K562 (cell line): ENCODE data around the gene RNF40.

ENCODE experiments used
- CHD1 ChIP-seq: fragments of 200-600 bp; sonication (generic); IDR thresholded peaks from one replicate; pipeline ENCODE4 v1.6.1; 2012; ENCODE audit warnings: mild to moderate bottlenecking, moderate library complexity, low read length, inconsistent platforms
- CTCFL ChIP-seq: IDR thresholded peaks from 2 replicates; pipeline ENCODE4 v1.6.1; 2011; ENCODE audit warnings: borderline replicate concordance, low read depth, mild to moderate bottlenecking, moderate library complexity, low read length; ENCODE audit not compliant: insufficient read depth, poor library complexity, severe bottlenecking
- HDAC1 ChIP-seq, 2 experiments: fragments of 450-650 bp; IDR thresholded peaks; 2 replicates each; pipeline ENCODE4 v1.6.1; 2016 to 2017; ENCODE audit warnings: inconsistent platforms in 1 of 2, mild to moderate bottlenecking in 1 of 2, moderate library complexity in 1 of 2
- HNRNPH1 ChIP-seq: fragments of 200-400 bp; formaldehyde crosslinking; optimal IDR thresholded peaks from 2 replicates; pipeline ENCODE3; 2017; ENCODE audit warnings: low read depth, mild to moderate bottlenecking, low read length, moderate library complexity
- MAX ChIP-seq: sonication (generic); formaldehyde crosslinking; IDR thresholded peaks from 2 replicates; pipeline ENCODE4 v1.9.0; 2022; ENCODE audit warnings: mild to moderate bottlenecking, missing genetic modification reagents
- NR3C1 ChIP-seq: sonication (generic); formaldehyde crosslinking; IDR thresholded peaks from 2 replicates; pipeline ENCODE4 v1.8.1; 2022; ENCODE audit warnings: missing genetic modification reagents
- POLR2A ChIP-seq: fragments of 450-650 bp; conservative IDR thresholded peaks from 2 replicates; pipeline ENCODE4 v1.6.1; 2016
- POLR2AphosphoS5 ChIP-seq: IDR thresholded peaks from 2 replicates; pipeline ENCODE4 v1.6.1; 2011; ENCODE audit warnings: mild to moderate bottlenecking, low read depth, low read length, moderate library complexity; ENCODE audit not compliant: control insufficient read depth, insufficient read depth
- RAD21 ChIP-seq, 2 experiments: fragments of 250-450 bp in 1 of 2; fragments of 450-650 bp in 1 of 2; sonication (Bioruptor Pico) in 1 of 2; formaldehyde crosslinking in 1 of 2; IDR thresholded peaks in 1 of 2; conservative IDR thresholded peaks in 1 of 2; 2 replicates each; pipeline versions ENCODE4 v1.4.0 to v1.8.0; 2020 to 2022; ENCODE audit warnings: mild to moderate bottlenecking in 2 of 2, moderate library complexity in 1 of 2
- RBFOX2 ChIP-seq: fragments of 200-400 bp; formaldehyde crosslinking; IDR thresholded peaks from 2 replicates; pipeline ENCODE4 v1.6.1; 2017; ENCODE audit warnings: low read depth, mild to moderate bottlenecking, low read length, moderate library complexity
- SIN3A ChIP-seq, 2 experiments: fragments of 150-350 bp in 1 of 2; IDR thresholded peaks; 2 replicates each; pipeline ENCODE4 v1.6.1; 2011 to 2016; ENCODE audit warnings: borderline replicate concordance in 2 of 2, low read depth in 2 of 2, low read length in 2 of 2, mild to moderate bottlenecking in 2 of 2, moderate library complexity in 2 of 2; ENCODE audit not compliant: control insufficient read depth in 1 of 2
- USF2 ChIP-seq: sonication (generic); formaldehyde crosslinking; IDR thresholded peaks from 2 replicates; pipeline ENCODE4 v1.5.0; 2020; ENCODE audit warnings: missing genetic modification reagents
- TF ChIP-seq, protein P1 (sequence below), 3 experiments: IDR thresholded peaks in 2 of 3; conservative IDR thresholded peaks in 1 of 3; 2 replicates each; pipeline ENCODE4 v1.5.1; 2011 to 2012; ENCODE audit warnings: low read length in 3 of 3, mild to moderate bottlenecking in 3 of 3, control low read depth in 2 of 3, improper control_type of control experiment in 1 of 3, inconsistent platforms in 1 of 3, low read depth in 1 of 3, mixed read lengths in 1 of 3, moderate library complexity in 1 of 3; ENCODE audit not compliant: insufficient read depth in 2 of 3

- TF ChIP-seq RBFOX2 (peak; percentile 80), NR3C1 (CRISPR knock-in tag) (no peak), CTCFL (no peak), HNRNPH1 (no peak), POLR2A (peak; percentile 70), HDAC1 (IDR thresholded peaks at IDR 0.05) (no peak), MAX (no peak), USF2 (no peak), RAD21 (CRISPR knock-in tag; conservative IDR thresholded peaks at IDR 0.05 in 1 of 2, IDR thresholded peaks at IDR 0.05 in 1 of 2) (peak in 1 of 2 experiments; percentile 24; a peak in 2 of 4 replicates), POLR2AphosphoS5 (peak; percentile 42; the same call in 1 of the 2 replicates), SIN3A (IDR thresholded peaks at IDR 0.05; ENCODE audit: borderline replicate concordance in 2 of 2, control insufficient read depth in 1 of 2, low read depth in 2 of 2, low read length in 2 of 2) (peak in 1 of 2 experiments; percentile 56; a peak in 1 of 4 replicates), CHD1 (no peak)
- TF ChIP-seq, protein P1, sequence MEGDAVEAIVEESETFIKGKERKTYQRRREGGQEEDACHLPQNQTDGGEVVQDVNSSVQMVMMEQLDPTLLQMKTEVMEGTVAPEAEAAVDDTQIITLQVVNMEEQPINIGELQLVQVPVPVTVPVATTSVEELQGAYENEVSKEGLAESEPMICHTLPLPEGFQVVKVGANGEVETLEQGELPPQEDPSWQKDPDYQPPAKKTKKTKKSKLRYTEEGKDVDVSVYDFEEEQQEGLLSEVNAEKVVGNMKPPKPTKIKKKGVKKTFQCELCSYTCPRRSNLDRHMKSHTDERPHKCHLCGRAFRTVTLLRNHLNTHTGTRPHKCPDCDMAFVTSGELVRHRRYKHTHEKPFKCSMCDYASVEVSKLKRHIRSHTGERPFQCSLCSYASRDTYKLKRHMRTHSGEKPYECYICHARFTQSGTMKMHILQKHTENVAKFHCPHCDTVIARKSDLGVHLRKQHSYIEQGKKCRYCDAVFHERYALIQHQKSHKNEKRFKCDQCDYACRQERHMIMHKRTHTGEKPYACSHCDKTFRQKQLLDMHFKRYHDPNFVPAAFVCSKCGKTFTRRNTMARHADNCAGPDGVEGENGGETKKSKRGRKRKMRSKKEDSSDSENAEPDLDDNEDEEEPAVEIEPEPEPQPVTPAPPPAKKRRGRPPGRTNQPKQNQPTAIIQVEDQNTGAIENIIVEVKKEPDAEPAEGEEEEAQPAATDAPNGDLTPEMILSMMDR (IDR thresholded peaks at IDR 0.05 in 2 of 3, conservative IDR thresholded peaks at IDR 0.05 in 1 of 3; ENCODE audit: insufficient read depth in 2 of 3, low read depth in 1 of 3, low read length in 3 of 3), result no peak
Measured at GRCh38 chr16:30786936-30787612, 25.0 kb downstream of the RNF40 start, which contains the start of gene ZNF629.
